ENCODE results near the gene NDUFA6.

DNA sequence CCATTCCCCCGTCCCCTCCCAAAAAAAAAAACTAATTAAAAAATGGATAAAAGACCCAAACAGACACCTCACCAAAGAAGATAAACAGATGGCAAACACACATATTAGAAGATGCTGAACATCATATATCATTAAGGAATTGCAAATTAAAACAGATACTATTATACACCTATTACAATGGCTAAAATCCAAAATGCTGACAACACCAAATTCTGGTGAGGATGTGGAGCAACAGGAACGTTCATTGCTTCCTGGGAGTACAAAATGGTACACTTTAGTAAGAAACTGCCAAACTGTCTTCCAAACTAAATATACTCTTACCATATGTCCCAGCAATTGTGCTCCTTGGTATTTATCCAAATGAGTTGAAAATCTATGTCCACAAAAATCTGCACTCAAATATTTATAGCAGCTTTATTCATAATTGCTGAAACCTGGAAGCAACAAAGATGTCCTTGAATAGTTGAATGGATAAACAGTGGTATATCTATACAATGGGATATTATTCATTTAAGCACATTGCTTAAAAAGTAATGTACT, 39.9 kb downstream of the NDUFA6 start:
- TF ChIP-seq, protein P1, sequence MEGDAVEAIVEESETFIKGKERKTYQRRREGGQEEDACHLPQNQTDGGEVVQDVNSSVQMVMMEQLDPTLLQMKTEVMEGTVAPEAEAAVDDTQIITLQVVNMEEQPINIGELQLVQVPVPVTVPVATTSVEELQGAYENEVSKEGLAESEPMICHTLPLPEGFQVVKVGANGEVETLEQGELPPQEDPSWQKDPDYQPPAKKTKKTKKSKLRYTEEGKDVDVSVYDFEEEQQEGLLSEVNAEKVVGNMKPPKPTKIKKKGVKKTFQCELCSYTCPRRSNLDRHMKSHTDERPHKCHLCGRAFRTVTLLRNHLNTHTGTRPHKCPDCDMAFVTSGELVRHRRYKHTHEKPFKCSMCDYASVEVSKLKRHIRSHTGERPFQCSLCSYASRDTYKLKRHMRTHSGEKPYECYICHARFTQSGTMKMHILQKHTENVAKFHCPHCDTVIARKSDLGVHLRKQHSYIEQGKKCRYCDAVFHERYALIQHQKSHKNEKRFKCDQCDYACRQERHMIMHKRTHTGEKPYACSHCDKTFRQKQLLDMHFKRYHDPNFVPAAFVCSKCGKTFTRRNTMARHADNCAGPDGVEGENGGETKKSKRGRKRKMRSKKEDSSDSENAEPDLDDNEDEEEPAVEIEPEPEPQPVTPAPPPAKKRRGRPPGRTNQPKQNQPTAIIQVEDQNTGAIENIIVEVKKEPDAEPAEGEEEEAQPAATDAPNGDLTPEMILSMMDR (IDR thresholded peaks at IDR 0.05; ENCODE audit: low read length), result no peak
- no peak for TF ChIP-seq EZH2 (IDR thresholded peaks at IDR 0.05; ENCODE audit: borderline replicate concordance, low read length)

Data from OCI-LY1 (cell line).